NCI-H128 (cell line): Measurements from ENCODE around the gene NCAM2.

ENCODE experiments used
- DNase-seq: peaks from one replicate; lab custom pipeline; 2025; ENCODE audit not compliant: unreplicated experiment; lab: John Stamatoyannopoulos, UW

The NCAM2 gene

DNA sequence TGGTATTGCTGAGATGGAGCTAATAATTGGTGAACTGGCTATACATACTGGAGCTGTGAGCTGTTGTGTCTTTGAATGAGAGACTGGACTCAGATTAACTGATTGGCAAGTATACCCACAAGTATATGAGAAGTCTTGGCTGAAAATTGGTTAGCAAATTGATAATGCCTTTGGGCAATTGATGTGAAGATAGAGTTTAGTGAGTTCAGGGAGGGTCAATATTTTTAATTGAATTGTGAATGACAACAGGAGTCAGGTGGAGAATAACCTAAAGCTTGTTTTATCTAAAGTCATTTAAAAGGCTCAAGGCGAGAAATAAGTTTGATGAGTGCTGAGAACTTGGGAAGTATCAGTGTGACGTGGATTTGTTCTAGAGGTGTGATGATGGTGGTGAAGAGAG is 27.5 kb downstream of the NCAM2 start:
- no peak for DNase-seq

DNA sequence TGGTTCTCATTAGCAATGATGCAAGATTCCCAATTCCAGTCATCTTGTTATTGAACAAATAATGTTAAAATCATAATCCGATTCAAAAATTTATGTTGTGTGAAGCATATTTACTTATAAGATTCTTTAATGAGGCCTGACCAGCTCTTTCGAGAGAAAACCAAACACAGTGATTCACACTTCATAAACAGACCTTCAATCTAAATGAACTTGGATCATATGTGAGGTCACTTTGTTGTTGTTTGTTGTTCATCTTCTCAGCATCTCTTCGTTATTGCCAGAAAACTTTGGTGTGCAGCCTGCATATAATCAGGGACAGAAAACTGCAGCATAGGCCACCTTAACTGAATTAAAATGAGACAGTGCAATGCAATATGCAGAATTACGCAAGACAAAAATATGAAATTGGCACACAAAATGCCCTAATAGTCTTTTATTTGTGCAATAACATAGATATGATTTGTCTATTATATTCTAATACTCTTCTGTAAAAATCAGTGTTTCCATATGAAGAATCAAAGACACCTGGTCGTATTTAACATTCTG is 30.1 kb downstream of the NCAM2 start:
- DNase-seq = no peak

DNA sequence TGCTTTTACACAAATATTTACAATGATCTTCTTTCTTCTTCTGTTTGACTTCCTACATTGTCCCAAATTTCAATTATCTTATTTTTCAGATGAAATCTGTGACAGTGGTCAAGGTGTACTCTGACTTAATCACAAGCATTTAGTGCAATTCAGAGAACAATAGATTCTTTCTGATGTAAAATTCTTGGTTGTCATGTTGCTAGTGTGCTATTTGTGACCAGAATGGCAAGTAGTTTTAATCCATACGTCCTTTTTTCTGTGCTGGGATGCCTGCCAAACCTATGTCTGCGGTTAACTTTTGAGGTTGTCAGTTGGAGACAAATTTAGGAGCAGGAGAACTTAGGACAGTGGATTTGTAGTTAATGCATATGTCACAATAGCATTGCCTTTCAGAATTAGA is 31.0 kb downstream of the NCAM2 start:
- DNase-seq = no peak

DNA sequence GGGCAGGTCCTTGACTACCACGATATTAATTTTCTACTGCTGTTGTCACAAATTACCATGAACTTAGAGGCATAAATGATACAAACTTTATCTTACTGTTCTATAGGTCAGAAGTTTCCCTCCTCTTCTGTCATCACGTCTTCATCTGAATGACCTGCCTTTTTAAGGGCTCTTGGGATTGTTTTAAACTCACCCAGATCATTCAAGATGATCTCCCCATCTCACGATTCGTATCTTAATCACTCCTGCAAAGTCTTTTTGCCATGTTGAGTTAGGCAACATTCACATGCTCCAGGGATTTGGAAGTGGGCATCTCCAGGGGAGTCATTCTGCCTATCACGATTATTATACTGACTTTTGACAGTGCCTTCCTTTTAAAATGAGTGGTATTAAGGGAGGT is 32.1 kb downstream of the NCAM2 start:
- DNase-seq = no peak

DNA sequence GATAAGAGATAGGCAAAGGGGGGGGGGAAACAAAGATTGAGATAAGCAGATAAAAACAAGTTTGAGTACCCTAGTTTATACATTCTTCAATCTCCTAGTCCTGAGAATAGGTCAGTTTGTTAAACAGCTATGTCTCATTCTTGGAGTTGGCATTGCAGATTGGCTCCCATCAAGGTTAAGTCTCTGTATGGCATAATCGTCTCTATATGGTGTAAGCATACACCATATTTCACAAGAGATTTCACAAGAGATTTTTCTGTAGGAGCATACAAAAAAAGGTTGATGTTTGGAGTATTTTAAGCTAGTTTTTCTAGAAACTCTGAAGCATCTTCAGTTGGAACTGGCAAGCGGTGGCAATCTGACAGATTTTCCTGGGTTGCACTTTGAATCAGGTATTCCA is 35.8 kb downstream of the NCAM2 start:
- no peak for DNase-seq

DNA sequence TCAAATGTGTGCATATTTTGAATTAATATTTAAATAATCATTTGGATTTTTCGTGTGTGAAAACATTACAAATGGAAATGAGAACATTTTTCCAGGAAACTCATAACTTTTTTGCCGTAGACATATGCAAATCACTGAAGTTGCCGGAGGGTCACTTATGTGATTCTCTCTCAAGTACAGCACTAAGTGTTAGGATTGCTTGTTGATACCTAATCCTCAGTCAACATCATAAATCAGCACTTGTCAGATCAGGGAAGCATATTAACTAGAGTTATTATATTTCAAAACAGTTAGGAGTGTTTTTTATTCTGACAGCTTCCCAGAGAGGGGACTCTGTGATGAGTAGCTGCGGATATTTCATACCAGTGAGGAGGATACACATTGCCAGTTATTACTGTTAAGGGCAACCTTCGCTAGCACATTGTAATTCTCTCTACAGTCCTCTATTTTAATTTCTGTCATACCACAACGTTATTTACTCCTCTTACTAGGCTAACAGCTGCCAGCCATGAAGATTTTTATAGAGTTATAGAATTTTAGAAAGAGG is 41.5 kb downstream of the NCAM2 start:
- DNase-seq = no peak

DNA sequence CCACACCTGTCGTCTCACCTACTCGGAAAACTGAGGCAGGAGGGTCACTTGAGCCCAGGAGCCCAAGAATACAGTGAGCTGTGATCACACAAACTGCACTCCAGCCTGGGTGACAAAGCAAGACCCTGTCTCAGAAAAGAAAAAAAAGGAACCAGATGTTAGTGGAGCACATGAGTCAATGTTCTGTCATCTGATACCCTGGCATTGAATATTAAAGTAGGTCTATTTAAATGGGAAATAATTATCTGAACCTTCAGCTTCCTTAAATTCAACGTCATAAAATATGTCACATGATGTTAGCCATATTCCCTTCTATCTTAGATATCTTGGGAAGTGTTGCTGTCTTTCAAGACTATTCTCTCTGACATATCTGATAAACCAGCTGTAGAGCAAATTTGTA is 47.3 kb downstream of the NCAM2 start:
- DNase-seq = no peak

DNA sequence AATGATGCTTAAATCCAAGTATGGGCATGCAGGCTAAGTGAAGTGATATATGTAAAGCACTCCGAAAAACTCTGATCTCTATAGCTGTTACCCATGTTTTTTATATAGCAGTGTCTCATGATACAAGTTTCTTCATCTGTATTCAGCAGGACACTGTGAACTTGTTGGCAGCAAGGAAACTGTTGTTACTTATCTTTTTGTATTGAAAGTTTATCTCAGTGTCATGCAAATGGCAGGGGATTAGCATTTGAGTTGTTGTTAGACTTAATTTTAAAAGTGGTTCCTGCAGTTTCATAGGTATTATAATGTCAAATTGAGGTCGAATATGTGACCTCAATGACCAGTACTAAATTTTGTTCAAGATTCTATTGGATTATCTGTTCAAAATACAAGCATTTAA is 47.9 kb downstream of the NCAM2 start:
- no peak for DNase-seq

DNA sequence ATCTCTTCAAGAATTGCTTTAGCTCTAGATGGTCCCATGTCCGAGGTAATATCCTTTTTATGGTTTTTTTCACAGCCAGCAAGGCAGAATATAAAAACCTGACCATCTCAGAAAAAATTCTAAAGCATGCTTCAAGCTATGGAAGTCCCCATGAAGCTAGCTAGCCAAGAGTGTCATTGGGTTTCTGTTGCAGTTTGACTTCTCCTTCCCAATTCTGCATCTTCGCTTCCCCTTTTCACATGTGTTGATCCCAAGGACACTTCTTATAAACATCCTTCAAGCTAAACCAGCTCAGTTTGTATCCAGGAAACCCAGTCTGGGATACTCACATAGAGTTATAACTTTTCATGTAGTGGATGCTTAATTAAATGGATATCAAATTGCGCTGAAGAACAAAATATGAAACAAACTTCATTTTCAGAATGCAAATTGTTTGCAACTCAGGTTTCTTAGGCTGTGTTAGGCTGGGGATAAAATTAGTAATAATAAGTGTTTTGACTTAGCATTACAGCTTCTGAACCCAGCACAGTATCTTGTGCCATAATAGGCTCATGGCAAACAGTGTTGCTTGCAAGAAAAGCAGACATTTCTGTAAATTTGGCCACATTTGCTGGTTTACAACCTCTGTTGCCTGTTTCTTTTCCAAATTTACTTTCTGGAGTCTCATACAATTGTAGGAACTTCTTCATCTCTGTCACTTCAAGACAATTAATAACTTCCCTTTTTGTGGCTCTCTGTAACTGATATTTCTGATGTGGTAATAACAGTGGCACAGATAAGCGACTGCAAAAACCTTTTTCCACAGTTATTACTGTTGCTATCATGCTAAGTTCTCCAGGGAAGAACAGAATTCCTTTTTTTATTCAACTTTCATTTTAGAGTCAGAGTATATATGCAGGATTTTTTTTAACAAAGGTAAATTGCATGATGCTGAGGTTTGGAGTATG is 53.2 kb downstream of the NCAM2 start:
- no peak for DNase-seq

DNA sequence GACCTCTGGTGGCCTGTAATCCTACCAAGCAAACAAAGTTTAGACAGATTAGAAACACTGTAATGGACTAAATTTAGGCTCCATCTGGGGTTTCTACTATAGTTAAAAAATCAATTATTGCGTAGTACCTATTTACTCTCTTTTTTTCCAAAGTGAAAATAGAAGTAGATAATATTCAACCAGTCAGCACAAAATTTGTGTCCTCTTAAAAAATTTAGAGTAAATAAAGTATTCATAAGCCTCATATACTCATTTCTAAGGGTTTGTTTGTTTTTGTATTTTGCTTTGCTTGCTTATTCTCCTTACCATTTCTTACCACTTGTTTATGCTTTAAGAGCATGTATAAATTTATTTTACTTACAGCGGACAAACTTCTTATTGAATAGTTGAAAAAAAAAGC is 54.5 kb downstream of the NCAM2 start:
- no peak for DNase-seq

DNA sequence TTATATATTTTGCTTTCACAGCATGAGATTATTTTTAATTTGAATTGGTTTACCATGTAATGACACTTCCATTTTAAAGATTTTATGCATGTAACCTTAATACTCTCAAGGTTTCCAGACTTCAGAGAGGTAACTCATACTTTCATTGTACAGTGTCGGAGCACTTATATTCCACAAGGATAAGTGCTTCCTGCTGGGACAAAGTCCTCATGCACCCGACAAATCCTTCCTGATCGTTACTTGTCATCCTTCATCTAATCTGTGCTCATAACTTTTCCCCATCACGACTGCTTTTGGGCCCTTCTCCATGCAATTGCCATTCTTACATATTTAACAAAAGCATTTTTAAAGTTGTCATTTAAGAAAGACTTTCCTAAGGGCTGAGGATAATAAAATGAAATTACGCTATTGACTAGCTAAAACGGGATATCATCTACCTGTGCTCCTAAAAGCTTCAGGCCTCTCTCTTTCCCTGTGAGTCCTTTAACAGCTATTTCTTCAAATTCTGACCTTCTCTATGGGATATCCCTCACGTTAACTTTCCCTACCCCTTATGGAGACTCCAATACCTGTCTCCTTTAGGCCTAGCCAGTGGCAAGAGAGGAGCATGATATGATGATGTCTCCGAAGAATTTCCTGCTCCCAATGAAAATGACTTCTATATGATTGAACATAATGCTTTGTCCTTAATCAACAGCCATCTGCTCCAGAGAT is 59.3 kb downstream of the NCAM2 start:
- DNase-seq = no peak

DNA sequence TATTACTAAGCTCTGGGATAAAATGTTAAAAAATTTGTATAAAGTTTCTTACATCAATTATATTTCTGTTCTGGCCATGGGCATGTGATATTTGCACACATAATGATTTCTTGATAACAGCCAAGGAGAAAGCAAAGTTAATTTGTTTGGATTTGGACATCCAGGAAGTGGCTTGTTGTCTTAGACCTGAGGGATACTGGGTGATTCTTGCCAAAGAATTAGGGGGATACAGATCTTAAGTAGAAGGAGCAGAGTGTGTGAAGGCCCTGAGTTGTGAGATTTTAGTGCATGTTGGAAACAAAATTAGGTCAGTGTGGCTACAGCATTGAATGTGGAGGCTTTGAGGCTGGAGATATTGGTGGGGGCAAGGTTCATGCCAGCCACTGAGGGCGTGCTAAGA is 65.6 kb downstream of the NCAM2 start:
- DNase-seq = no peak

DNA sequence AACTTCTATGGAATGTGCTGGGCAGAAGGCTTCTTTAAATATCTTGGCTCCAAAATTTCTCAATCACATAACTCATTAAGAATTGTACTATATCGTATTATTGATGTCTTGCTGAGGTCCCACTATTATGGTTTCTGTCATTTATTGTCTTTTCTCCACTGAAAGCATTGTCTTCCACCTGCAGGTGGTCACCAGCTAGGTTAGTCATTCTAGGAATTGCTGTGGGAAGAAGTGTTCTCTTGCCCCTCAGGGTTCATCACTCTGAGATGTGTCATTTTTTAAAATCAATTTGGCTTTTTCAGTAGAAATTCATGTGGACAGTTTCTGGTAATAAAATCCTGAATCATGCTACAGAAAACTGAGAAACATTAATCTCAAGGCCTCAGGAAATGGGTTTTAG is 66.1 kb downstream of the NCAM2 start:
- DNase-seq = no peak

DNA sequence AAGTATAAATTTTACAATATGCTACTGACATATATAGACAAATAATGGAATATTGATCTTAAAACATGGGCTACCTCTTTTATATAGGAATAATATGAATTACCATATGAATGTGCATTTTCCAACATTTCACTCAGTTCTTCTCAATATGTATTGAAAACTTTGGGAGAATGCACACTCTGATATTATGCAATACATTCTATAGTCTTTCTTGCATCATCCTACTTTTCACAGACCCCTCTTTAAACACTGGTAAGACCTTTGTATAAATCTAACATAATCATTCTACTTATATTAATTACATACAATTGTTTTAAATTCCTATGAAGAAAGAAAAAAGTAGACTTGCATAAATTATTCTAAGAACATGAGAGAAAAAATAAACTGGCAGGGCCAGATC is 69.2 kb downstream of the NCAM2 start:
- DNase-seq = no peak

DNA sequence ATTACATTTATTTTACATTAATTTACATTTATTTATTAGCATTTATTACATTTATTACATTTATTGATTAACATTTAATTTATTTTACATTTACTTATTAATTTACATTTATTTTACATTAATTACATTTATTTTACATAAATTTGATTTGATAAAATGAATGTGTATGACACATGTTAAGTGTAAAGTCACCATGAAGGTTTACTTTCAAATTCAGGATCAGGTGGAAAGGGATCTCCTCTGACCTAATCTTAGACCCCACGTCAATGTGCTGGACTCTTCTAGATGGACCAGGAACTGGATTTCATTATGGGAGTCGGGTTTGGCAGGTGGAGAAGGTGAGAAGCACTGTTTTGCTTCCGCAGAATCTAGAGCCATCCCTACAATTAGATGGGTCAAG is 76.1 kb downstream of the NCAM2 start:
- no peak for DNase-seq

DNA sequence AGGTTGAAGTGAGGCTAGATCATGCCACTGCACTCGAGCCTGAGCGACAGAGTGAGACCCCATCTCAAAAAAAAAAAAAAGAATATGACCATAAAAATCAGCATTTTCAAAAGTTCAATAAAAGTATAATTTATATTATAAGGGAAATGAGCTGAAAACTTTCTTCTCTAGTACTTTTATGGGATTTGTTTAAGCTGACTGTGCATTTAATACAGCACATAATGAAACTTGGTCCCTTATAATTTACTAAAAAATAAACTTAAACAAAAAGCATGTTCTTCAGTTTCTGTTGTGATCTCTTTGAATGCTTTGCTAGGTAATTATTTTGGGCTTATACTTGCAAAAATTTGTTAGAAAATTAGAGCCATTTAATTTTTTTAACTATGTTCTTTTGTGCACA is 77.8 kb downstream of the NCAM2 start:
- DNase-seq = no peak

DNA sequence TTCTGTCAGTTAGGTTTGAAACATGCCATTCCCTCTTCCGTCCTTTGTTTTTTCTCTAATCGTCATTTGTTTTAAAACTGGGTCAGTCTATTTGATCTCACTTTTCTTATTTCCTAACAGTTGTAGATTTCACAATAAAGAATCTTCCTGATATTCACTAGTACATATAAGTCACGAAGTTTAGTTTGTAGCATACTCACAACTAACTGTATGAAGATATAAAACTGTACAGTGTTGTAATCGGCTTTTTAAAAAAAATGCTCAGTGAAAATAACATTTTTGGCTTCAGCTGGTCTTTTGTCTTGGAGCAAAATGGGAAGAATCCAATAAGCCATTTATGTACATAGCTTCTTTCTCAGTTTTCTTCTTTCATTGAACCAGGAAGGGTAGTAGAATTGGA is 78.3 kb downstream of the NCAM2 start:
- no peak for DNase-seq

DNA sequence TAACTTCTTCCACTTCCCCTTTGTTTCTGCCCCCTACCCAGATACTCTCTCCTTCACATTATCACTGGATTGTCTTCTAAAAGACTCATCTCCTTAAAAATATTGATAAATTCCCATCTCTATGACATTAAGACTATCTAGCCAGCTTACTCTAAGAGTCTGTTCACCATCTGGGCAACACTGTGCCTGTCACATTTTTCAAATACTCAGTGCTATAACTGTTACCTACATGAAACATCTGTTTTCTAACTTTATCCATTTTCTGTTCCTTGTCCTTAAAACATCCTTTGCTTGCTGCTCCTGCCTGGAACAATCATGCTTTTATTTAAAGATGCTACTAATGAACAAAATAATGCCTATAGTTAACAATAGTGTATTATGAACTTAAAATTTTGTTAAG is 81.4 kb downstream of the NCAM2 start:
- no peak for DNase-seq

DNA sequence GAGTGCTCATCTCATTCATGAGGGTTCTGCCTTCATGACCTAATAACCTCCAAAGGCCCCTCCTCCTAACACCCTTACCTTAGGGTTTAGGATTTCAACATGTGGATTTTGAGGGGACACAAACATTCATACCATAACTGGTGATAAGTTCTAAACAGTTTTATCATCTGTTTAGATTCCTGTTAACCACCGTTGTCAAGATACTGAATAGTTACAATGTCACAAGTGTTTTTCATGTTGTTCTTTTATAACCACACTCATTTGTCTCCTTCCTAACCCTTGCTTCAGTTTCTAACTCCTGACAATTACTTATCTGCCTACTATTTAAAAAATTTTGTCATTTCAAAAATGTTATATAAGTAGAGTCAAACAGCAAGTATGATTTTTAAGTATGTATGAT is 86.0 kb downstream of the NCAM2 start:
- DNase-seq = no peak

DNA sequence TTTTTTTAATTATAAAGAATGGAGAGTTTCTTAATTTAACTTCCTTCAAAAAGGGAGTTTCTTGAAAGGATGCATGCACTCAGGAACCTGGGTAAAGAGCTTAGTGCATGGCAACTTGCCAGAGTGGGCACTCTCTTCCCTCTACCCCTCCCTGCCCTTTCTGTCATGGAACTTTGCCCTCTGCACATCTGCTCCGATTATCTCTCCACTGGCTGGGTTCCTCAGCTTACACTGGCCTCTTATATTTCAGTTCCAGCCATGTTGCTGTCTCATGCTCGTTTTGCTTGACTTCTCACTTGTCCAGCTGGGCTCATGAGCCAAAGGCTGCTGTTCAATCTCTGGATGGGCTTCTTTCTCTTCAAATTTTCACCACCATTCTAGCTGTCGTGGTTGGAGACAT is 87.0 kb downstream of the NCAM2 start:
- no peak for DNase-seq

DNA sequence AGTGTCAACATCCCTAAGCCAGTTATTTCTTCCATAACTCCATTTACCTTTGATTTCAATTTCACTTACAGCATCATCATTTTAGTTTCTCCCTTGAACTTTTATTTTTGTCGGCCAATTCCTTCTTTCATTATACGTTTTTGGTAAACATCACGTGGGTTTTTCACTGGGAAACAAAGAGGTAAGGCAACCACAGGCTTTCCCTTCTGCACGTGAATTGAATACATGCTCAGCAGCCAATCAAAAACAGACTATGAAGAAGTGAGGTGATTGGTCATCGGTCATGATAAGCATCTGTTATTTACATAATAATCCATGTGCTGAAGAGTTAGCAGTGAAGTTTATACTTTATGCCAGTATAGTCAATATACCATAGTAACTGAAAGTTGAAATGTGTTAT is 98.7 kb downstream of the NCAM2 start:
- DNase-seq = no peak

DNA sequence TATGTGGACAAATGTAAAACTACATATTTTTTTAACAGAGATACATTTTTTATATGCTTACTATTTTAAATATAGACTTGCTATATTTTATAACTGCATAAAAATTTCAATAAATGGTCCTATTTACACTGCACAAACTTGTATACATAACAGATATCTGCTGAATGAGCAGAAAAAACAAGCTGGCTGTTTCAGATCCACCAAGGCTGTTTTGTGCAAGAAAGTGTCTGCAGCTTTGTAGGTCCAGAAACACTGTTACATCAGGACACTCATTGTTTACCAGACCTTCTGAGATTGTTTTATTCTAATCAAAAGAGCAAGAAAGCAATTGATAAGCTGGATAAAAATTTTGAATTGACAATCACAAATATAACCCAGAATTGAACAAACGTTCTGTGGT is 99.3 kb downstream of the NCAM2 start:
- DNase-seq = no peak
